ENCODE results near the gene TTC34. TPM values are rescaled to one million over a fixed set of nuclear protein-coding genes. Genes with fewer than 3 reads are reported as not detected.

TTC34 gene
- total and polyA plus RNA-seq, 9 donors, result 0.12 to 3.2 (median 2.2) TPM

DNA sequence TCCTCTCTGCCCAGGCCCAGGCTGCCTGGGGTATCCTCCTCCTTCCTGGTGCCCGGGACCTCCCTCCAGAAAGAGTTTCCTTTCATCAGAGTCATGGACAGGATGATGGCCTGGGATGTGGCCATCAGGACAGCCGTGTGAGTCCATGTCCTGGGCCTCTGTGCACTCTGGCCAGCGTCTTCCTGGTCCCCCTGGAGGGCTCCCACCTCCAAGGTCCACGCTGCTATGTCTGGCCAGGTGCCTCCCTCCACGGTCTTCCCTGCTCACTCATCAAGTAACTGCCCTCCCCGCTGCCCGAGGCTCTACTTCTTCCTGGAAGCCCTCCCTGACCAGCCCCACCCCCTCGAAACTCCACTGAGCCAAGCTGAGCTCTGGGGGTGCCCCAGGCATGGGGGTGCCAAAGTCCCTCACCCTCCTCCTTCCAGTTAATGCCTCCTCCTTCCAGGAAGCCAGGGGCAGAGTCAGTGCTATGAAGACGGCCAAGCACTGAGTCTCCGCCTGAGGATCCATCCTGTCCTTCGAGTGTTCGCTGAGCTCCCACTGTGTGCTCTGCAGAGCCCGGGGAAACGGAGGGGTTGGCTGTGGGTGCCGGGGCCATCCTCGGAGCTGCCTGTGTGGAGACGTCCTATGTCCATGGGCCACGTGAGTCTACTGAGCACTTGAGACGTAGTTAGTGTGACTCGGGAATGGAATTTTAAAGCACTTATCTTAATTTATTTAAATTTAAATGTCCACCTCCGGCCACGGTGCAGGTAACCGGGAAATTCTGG lies 28.5 kb upstream of the TTC34 start:
- no peaks in the 10 kb centered on the region for H3K4me1 ChIP-seq (ENCODE audit: insufficient read depth)
- no peak for DNase-seq
- no peaks in the 10 kb centered on the region for H3K27me3 ChIP-seq
- WGBS, 3 donors, result 75 to 79% (median 76%) methylated on average over 23 of the region's 23 CpGs
- H3K27ac ChIP-seq, result no peak overlapping the region
- H3K4me3 ChIP-seq, result no peak overlapping the region
- no peaks in the 10 kb centered on the region for H3K9me3 ChIP-seq
- intact Hi-C loops (cut with DNase I), result no loop called here
- TF ChIP-seq POLR2A (IDR thresholded peaks at IDR 0.05) (no peak), EP300 (IDR thresholded peaks at IDR 0.05) (no peak)
- TF ChIP-seq, protein P1, sequence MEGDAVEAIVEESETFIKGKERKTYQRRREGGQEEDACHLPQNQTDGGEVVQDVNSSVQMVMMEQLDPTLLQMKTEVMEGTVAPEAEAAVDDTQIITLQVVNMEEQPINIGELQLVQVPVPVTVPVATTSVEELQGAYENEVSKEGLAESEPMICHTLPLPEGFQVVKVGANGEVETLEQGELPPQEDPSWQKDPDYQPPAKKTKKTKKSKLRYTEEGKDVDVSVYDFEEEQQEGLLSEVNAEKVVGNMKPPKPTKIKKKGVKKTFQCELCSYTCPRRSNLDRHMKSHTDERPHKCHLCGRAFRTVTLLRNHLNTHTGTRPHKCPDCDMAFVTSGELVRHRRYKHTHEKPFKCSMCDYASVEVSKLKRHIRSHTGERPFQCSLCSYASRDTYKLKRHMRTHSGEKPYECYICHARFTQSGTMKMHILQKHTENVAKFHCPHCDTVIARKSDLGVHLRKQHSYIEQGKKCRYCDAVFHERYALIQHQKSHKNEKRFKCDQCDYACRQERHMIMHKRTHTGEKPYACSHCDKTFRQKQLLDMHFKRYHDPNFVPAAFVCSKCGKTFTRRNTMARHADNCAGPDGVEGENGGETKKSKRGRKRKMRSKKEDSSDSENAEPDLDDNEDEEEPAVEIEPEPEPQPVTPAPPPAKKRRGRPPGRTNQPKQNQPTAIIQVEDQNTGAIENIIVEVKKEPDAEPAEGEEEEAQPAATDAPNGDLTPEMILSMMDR (IDR thresholded peaks at IDR 0.05), result no peak
- H3K36me3 ChIP-seq, result no peaks in the 10 kb centered on the region

DNA sequence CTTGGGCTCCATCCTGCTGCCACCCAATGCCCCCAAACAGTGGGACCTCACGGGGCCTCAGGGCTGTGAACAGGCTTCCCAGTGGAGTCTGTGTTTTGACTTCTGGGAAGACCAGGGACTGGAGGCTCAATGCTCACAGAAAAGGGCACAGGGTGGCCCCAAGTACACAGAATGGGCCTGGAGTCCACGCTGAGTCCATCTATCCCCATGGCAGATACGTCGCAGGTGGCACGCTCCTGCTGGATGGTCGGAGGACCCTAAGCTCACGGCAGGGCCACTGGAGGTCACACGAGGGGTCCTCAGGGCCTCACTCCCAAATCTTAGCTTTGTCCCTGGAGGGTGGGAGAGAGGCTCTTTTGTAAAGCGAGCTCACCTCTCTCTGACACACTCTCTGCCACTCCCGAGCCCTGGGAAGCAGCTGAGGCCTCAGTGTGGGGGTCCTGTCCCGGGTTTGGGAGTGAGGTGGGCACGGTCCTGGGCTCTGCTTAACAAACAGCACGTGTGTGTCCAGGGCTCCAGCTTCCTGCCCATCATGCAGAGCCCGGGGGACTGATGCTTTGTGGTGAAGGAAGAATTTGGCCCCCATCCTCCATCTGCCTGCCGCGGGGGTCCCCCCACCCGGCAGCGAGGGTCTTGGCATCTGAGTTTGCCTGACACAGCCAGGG lies 27.2 kb upstream of the TTC34 start:
- H3K4me3 ChIP-seq, result no peak overlapping the region
- H3K27me3 ChIP-seq, result no peaks in the 10 kb centered on the region
- H3K36me3 ChIP-seq, result no peaks in the 10 kb centered on the region
- H3K27ac ChIP-seq, result no peak overlapping the region
- no peaks in the 10 kb centered on the region for H3K4me1 ChIP-seq (ENCODE audit: insufficient read depth)
- no peaks in the 10 kb centered on the region for H3K9me3 ChIP-seq
- no peak for DNase-seq
- TF ChIP-seq POLR2A (IDR thresholded peaks at IDR 0.05) (no peak), EP300 (IDR thresholded peaks at IDR 0.05) (no peak)
- TF ChIP-seq, protein P1 (IDR thresholded peaks at IDR 0.05), result no peak
- WGBS, 3 donors, result 77 to 84% (median 83%) methylated on average over 18 of the region's 18 CpGs
- intact Hi-C loops (cut with DNase I), result no loop called here

DNA sequence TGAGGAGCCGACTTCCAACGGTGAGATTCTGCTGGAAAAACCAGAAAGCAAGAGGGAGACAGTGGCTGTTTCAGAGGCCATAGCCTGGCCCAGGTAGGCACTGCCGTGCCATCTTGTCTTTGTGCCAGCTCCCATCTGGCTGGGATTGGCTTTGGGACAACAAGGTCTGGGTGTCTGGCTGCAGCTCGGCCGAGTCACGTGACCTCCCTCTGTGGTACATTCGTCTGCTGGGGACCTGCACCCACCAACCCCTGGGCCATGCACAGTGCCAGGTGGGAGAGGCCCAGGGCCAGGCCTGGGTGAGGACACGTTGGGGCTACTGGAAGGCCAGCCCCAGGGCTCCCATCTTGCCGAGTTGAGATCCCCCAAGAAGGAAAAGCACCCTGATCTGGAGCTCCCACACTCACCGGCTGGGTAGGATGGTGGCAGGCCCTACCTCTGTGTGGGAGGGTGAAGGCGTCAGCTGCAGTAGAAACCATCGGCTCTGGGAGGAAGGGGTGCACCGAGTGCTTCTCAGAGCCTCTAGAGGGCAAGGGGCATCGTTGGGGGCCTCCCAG lies 25.3 kb upstream of the TTC34 start:
- DNase-seq, result no peak
- intact Hi-C loops (cut with DNase I), result no loop called here
- Histone ChIP-seq H3K9me3 (no peaks in the 10 kb centered on the region), H3K27me3 (no peaks in the 10 kb centered on the region), H3K4me3 (no peak overlapping the region), H3K27ac (no peak overlapping the region), H3K36me3 (no peaks in the 10 kb centered on the region), H3K4me1 (ENCODE audit: insufficient read depth) (peaks cover 2% of the 10 kb centered on the region)
- 75 to 83% (median 83%) methylated on average over 13 to 14 of the region's 14 CpGs for WGBS, 3 donors
- no peak for TF ChIP-seq EP300 (IDR thresholded peaks at IDR 0.05)
- TF ChIP-seq POLR2A (IDR thresholded peaks at IDR 0.05), result no peak
- TF ChIP-seq, protein P1 (IDR thresholded peaks at IDR 0.05), result no peak

DNA sequence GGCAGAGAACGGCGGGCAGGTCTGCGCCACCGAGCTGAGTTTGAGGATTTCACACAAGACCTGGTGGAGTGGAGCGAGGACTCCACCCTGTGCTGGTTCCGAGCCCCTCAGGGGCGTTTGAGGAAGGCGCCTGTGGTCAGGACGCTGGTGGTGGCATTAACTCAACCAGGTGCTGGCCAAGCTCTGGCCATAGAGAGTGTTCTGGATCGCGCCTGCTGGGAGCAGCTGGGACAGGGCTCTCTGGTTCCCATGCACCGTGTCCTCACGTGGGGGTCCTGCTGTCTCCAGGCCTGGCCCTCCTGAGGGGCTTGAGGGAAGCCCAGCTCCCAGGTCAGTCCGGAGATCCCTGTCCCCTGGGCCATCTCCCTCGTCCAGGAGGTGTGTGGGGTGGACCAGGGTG lies 24.8 kb upstream of the TTC34 start:
- no peak for DNase-seq
- TF ChIP-seq, protein P1 (IDR thresholded peaks at IDR 0.05), result no peak
- TF ChIP-seq EP300 (IDR thresholded peaks at IDR 0.05), result no peak
- TF ChIP-seq POLR2A (IDR thresholded peaks at IDR 0.05), result no peak
- H3K27ac ChIP-seq, result no peak overlapping the region
- no peak overlapping the region for H3K4me3 ChIP-seq
- no peaks in the 10 kb centered on the region for H3K9me3 ChIP-seq
- peaks cover 3% of the 10 kb centered on the region for H3K4me1 ChIP-seq (ENCODE audit: insufficient read depth)
- intact Hi-C loops (cut with DNase I), result no loop called here
- 79 to 87% (median 81%) methylated on average over 13 to 15 of the region's 15 CpGs for WGBS, 3 donors
- H3K36me3 ChIP-seq, result no peaks in the 10 kb centered on the region
- H3K27me3 ChIP-seq, result no peaks in the 10 kb centered on the region

Measured in ovary (tissue), 9 donors.